HEK293T (cell line): ENCODE results near the gene RRP1B.

ENCODE experiments used
- FOXA1 ChIP-seq: fragments of 450-650 bp; IDR thresholded peaks from 2 replicates; pipeline ENCODE4 v1.6.1; 2016; ENCODE audit warnings: mild to moderate bottlenecking
- HDGF ChIP-seq: fragments of 450-650 bp; IDR thresholded peaks from 2 replicates; pipeline ENCODE4 v1.6.1; 2017; ENCODE audit warnings: antibody characterized with exemption, borderline replicate concordance
- SP1 ChIP-seq: fragments of 450-650 bp; IDR thresholded peaks from 2 replicates; pipeline ENCODE4 v1.6.1; 2017
- SUZ12 ChIP-seq: fragments of 450-650 bp; IDR thresholded peaks from 2 replicates; pipeline ENCODE4 v1.6.1; 2016; ENCODE audit warnings: mild to moderate bottlenecking
- TARDBP ChIP-seq: fragments of 450-650 bp; IDR thresholded peaks from 2 replicates; pipeline ENCODE4 v1.6.1; 2016
- ZNF384 ChIP-seq: fragments of 450-650 bp; IDR thresholded peaks from 2 replicates; pipeline ENCODE4 v1.6.1; 2016

GRCh38 chr21:43618940-43619339 is 40.4 kb upstream of the RRP1B start:
- TF ChIP-seq SUZ12, result no peak
- no peak for TF ChIP-seq FOXA1
- TF ChIP-seq TARDBP, result no peak
- TF ChIP-seq SP1, result no peak
- no peak for TF ChIP-seq ZNF384
- no peak for TF ChIP-seq HDGF
